Activated CD4-positive, alpha-beta T cell treated with anti-CD3 and anti-CD28 coated beads for 36 hours (primary cell): Measurements from ENCODE around the gene ZNF800. TPM values are rescaled to one million over a fixed set of nuclear protein-coding genes. Genes with fewer than 3 reads are reported as not detected.

Experiments
- ATAC-seq: fragments of 200-7000 bp; cut with Tn5 transposase; one replicate; pipeline ENCODE4 v1.10.0; 2021; ENCODE audit warnings: mild to moderate bottlenecking, moderate library complexity
- CTCF ChIA-PET: fragments of 350-600 bp; sonication (Branson Sonifier 250); formaldehyde crosslinking; loops from one replicate; lab custom pipeline; 2021; ENCODE audit warnings: antibody characterized with exemption; lab: Charles Lee
- POLR2A ChIA-PET: fragments of 350-600 bp; sonication (Branson Sonifier 250); formaldehyde crosslinking; loops from one replicate; lab custom pipeline; 2021; ENCODE audit warnings: antibody characterized with exemption, inconsistent platforms; lab: Charles Lee
- DNase-seq: peaks from one replicate; pipeline ENCODE4 v3.0.0-alpha.2; 2020
- H3K27ac Mint-ChIP-seq: one replicate; pipeline ENCODE4 v1.8.0; 2021; ENCODE audit warnings: mixed read lengths
- H3K27me3 Mint-ChIP-seq: one replicate; pipeline ENCODE4 v1.8.0; 2021; ENCODE audit warnings: mixed read lengths
- H3K36me3 Mint-ChIP-seq: one replicate; pipeline ENCODE4 v1.8.0; 2021; ENCODE audit warnings: low read depth, mixed read lengths
- H3K4me1 Mint-ChIP-seq: one replicate; pipeline ENCODE4 v1.8.0; 2021; ENCODE audit warnings: mixed read lengths
- H3K4me3 Mint-ChIP-seq: one replicate; pipeline ENCODE4 v1.8.0; 2021; ENCODE audit warnings: mild to moderate bottlenecking, moderate library complexity, mixed read lengths
- H3K9me3 Mint-ChIP-seq: one replicate; pipeline ENCODE4 v1.8.0; 2021; ENCODE audit warnings: low read depth, mixed read lengths
- intact Hi-C, 2 experiments: fragments of 100-400 bp; cut with DNase I in 1 of 2; cut with micrococcal nuclease in 1 of 2; formaldehyde crosslinking; loops; one replicate each; pipeline versions ENCODE4 v1.14.2 to v1.15.1; 2022 to 2024; cut with DNase I, micrococcal nuclease
- total RNA-seq, 2 experiments: library from RNA; stranded (reverse); gene quantifications; one replicate each; pipeline ENCODE4 v1.2.3, GENCODE V29; 2021

Gene ZNF800
- total RNA-seq, 2 experiments from 2014 or later = 27.5 to 34.7 TPM

- Mint-ChIP-seq H3K9me3 (no peaks in the 10 kb centered on the region), H3K4me1 (peaks cover 52% of the 10 kb centered on the region), H3K4me3 (no peak overlapping the region), H3K36me3 (peaks cover 46% of the 10 kb centered on the region), H3K27ac (no peak overlapping the region), H3K27me3 (no peaks in the 10 kb centered on the region)
- ATAC-seq (peak; percentile 98), DNase-seq (no peak)
- ChIA-PET CTCF (interaction anchor here (0.9 to 1.1 kb wide), 2 partner anchors 27 to 30 kb away, joined by 4 to 5 read pairs; no protein-coding TSS in a partner anchor), POLR2A (interaction anchor here (0.7 kb wide), 1 partner anchor 17 kb away, joined by 4 read pairs; the partner anchor contains the start of gene ZNF800)
- intact Hi-C loops = loop anchor here (1.0 to 2.0 kb wide), 3 partner anchors 17 to 39 kb away; partner anchors contain the start of gene ZNF800 (in 1 of the 2)
These were observed 16.9 kb downstream of the ZNF800 start for GRCh38 chr7:127375631-127376030.

DNA sequence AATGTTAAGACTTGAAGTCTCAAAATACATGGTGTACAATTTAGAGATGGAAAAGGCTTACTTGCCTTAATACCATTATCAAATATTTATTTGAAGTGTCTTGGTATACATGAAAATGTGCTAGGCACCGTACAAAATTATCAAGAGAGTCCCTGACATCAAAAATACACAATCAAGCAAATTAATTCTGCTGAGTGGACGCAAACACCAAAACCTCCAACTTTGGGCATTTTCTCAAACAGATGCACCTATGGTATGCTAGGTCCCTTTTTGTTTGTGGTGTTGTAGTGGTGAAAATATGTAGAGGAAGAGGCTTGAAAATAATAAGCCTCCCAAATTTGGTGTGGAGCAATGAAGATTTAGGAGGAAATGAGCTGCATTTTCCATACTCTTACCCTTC, 24.8 kb downstream of the ZNF800 start:
- peaks cover 42% of the 10 kb centered on the region for H3K36me3 Mint-ChIP-seq
- H3K27me3 Mint-ChIP-seq = no peaks in the 10 kb centered on the region
- POLR2A ChIA-PET = interaction anchor here (0.7 kb wide), 1 partner anchor 46 kb away, joined by 3 read pairs; no protein-coding TSS in a partner anchor
- no peak overlapping the region for H3K27ac Mint-ChIP-seq
- H3K4me3 Mint-ChIP-seq = no peak overlapping the region
- no peaks in the 10 kb centered on the region for H3K9me3 Mint-ChIP-seq
- CTCF ChIA-PET = interaction anchor here (0.9 to 1.1 kb wide), 2 partner anchors 20 to 146 kb away, joined by 3 read pairs; no protein-coding TSS in a partner anchor
- no peak for ATAC-seq
- DNase-seq = no peak
- intact Hi-C loops = loop anchor here in 1 of 2 experiments (2.0 kb wide), 1 partner anchor 15 kb away; no protein-coding TSS in a partner anchor
- peaks cover 28% of the 10 kb centered on the region for H3K4me1 Mint-ChIP-seq

DNA sequence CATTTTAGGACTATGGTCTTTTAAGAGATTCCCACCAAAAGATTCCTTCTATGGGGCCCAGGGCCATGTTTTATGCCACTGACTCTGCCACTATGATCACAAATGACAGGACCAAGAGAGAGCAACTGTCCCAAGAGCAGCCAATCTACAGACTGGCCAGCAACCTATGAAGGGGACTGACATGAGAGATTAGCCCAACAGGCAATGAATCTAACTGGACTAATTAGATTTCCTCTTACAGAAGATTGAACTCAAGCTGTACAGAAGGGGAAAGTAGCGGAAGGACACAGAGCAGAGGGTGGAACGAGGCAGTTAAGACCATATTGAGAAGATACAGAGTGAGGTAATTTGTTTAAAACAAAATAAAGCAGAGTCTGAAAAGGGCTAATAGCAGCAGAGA, 25.8 kb downstream of the ZNF800 start:
- CTCF ChIA-PET = interaction anchor here (0.7 to 2.2 kb wide), 2 partner anchors 19 to 431 kb away, joined by 3 to 6 read pairs; no protein-coding TSS in a partner anchor
- peak overlapping the region; percentile 38 for H3K27ac Mint-ChIP-seq
- POLR2A ChIA-PET = no interaction called here
- ATAC-seq (no peak), DNase-seq (no peak)
- peaks cover 28% of the 10 kb centered on the region for H3K4me1 Mint-ChIP-seq
- H3K36me3 Mint-ChIP-seq = peaks cover 38% of the 10 kb centered on the region
- H3K4me3 Mint-ChIP-seq = no peak overlapping the region
- intact Hi-C loops = no loop called here
- H3K27me3 Mint-ChIP-seq = no peaks in the 10 kb centered on the region
- no peaks in the 10 kb centered on the region for H3K9me3 Mint-ChIP-seq

- ChIA-PET POLR2A (no interaction called here), CTCF (interaction anchor here (0.6 to 2.2 kb wide), 5 partner anchors 11 to 30 kb away, joined by 3 to 6 read pairs (median 3); no protein-coding TSS in a partner anchor)
- Mint-ChIP-seq H3K9me3 (no peaks in the 10 kb centered on the region), H3K27ac (peak overlapping the region; percentile 38), H3K36me3 (peaks cover 34% of the 10 kb centered on the region), H3K27me3 (no peaks in the 10 kb centered on the region), H3K4me1 (peaks cover 28% of the 10 kb centered on the region), H3K4me3 (no peak overlapping the region)
- intact Hi-C loops = no loop called here
- no peak for ATAC-seq
- no peak for DNase-seq
These were observed 26.6 kb downstream of the ZNF800 start for GRCh38 chr7:127365957-127366315.

GRCh38 chr7:127365164-127365956, 27.1 kb downstream of the ZNF800 start:
- ChIA-PET POLR2A (no interaction called here), CTCF (interaction anchor here (0.6 to 2.2 kb wide), 7 partner anchors 11 to 120 kb away, joined by 3 to 9 read pairs (median 3); no protein-coding TSS in a partner anchor)
- ATAC-seq (no peak), DNase-seq (no peak)
- no peaks in the 10 kb centered on the region for H3K9me3 Mint-ChIP-seq
- no peak overlapping the region for H3K4me3 Mint-ChIP-seq
- H3K27ac Mint-ChIP-seq = no peak overlapping the region
- H3K4me1 Mint-ChIP-seq = peaks cover 28% of the 10 kb centered on the region
- intact Hi-C loops = no loop called here
- H3K36me3 Mint-ChIP-seq = peaks cover 34% of the 10 kb centered on the region
- no peaks in the 10 kb centered on the region for H3K27me3 Mint-ChIP-seq

DNA sequence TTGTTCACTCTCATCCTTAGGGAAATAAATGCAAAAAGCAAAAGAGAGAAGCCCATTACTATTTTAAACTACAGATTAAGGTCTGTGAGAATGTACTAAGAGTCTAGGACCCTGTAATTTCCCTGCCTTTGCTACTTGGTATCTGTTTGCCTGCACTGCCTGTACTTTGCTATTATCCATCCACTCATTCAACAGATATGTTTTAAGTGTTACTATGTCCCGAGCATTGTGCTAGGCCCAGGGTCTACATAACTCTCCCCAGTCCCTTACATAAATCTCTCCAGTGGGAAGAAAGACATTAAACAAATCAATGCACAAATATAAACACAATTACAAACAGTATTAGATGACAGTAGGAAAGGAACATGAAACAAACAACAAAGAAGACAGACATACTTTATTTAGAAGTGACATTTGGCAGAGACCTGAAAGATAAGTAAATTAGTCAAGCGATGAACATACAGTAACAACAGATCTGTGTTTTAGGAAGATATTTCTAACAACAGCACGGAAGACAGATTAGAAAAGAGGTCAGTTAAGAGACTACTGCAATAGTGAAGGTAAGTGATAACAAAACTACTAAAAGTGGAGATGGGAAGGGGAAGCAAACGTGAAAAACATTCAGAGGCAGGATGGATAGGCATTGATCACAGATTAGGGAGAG, 30.0 kb downstream of the ZNF800 start:
- peaks cover 17% of the 10 kb centered on the region for H3K4me1 Mint-ChIP-seq

DNA sequence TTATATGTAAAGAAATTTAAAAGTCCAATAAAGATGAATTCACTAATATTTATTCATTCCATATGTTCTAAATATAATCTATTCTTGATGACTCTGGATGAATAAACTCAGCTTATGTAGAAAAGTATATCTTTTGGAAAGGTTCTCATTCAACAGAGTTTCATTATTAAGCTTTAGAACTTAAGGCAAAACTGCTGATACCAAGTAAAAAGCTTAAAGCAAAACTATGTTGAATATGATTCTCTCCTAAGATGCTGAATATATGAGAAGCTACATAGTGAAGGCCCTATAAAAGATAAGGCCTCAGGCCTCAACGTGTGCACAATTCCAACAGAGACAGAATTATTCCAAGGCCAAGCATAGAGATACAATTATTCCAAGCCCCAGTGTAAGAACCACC, 30.8 kb downstream of the ZNF800 start:
- Mint-ChIP-seq H3K9me3 (no peaks in the 10 kb centered on the region), H3K4me3 (no peak overlapping the region), H3K4me1 (peaks cover 11% of the 10 kb centered on the region), H3K27ac (no peak overlapping the region), H3K27me3 (no peaks in the 10 kb centered on the region), H3K36me3 (peaks cover 18% of the 10 kb centered on the region)
- ATAC-seq = no peak
- ChIA-PET CTCF (interaction anchor here (0.7 kb wide), 1 partner anchor 10 kb away, joined by 3 read pairs; no protein-coding TSS in a partner anchor), POLR2A (interaction anchor here (0.7 kb wide), 1 partner anchor 863 kb away, joined by 6 read pairs; no protein-coding TSS in a partner anchor)
- no peak for DNase-seq
- intact Hi-C loops = no loop called here

More for the DNA sequence above, 30.0 kb downstream of the ZNF800 start:
- H3K27me3 Mint-ChIP-seq = no peaks in the 10 kb centered on the region
- H3K9me3 Mint-ChIP-seq = no peaks in the 10 kb centered on the region
- intact Hi-C loops = no loop called here
- ATAC-seq (no peak), DNase-seq (no peak)
- ChIA-PET POLR2A (no interaction called here), CTCF (interaction anchor here (0.7 kb wide), 1 partner anchor 11 kb away, joined by 3 read pairs; no protein-coding TSS in a partner anchor)
- no peak overlapping the region for H3K4me3 Mint-ChIP-seq
- peaks cover 19% of the 10 kb centered on the region for H3K36me3 Mint-ChIP-seq
- H3K27ac Mint-ChIP-seq = no peak overlapping the region

GRCh38 chr7:127359011-127359410, 33.5 kb downstream of the ZNF800 start:
- DNase-seq (no peak), ATAC-seq (no peak)
- intact Hi-C loops = no loop called here
- CTCF ChIA-PET = interaction anchor here (1.3 to 1.8 kb wide), 2 partner anchors 11 to 22 kb away, joined by 3 to 8 read pairs; no protein-coding TSS in a partner anchor
- Mint-ChIP-seq H3K4me3 (no peak overlapping the region), H3K9me3 (no peaks in the 10 kb centered on the region), H3K27ac (no peak overlapping the region), H3K4me1 (peaks cover 4% of the 10 kb centered on the region), H3K27me3 (no peaks in the 10 kb centered on the region), H3K36me3 (peaks cover 11% of the 10 kb centered on the region)
- POLR2A ChIA-PET = no interaction called here

- peaks cover 10% of the 10 kb centered on the region for H3K36me3 Mint-ChIP-seq
- no peaks in the 10 kb centered on the region for H3K9me3 Mint-ChIP-seq
- intact Hi-C loops = loop anchor here (2.0 to 5.0 kb wide), 3 partner anchors 15 to 38 kb away; partner anchors contain the start of gene ZNF800 (in 1 of the 2)
- no peak for ATAC-seq
- POLR2A ChIA-PET = no interaction called here
- H3K27me3 Mint-ChIP-seq = no peaks in the 10 kb centered on the region
- DNase-seq = no peak
- CTCF ChIA-PET = interaction anchor here (0.8 to 1.3 kb wide), 3 partner anchors 12 to 551 kb away, joined by 3 read pairs; no protein-coding TSS in a partner anchor
- no peak overlapping the region for H3K27ac Mint-ChIP-seq
- H3K4me3 Mint-ChIP-seq = no peak overlapping the region
- peaks cover 18% of the 10 kb centered on the region for H3K4me1 Mint-ChIP-seq
These were observed 38.6 kb downstream of the ZNF800 start for GRCh38 chr7:127353897-127354296.

GRCh38 chr7:127350586-127350985, 41.9 kb downstream of the ZNF800 start:
- Mint-ChIP-seq H3K4me1 (peaks cover 24% of the 10 kb centered on the region), H3K4me3 (no peak overlapping the region), H3K9me3 (no peaks in the 10 kb centered on the region), H3K36me3 (peaks cover 6% of the 10 kb centered on the region), H3K27me3 (peaks cover 5% of the 10 kb centered on the region), H3K27ac (peak overlapping the region; percentile 3)
- POLR2A ChIA-PET = no interaction called here
- intact Hi-C loops = loop anchor here in 1 of 2 experiments (5.0 kb wide), 1 partner anchor 42 kb away; the partner anchor contains the start of gene ZNF800
- no peak for ATAC-seq
- CTCF ChIA-PET = interaction anchor here (0.9 kb wide), 1 partner anchor 62 kb away, joined by 3 read pairs; no protein-coding TSS in a partner anchor
- DNase-seq = no peak
